Measurements from ENCODE around the gene CDK6. TPM values are rescaled to one million over a fixed set of nuclear protein-coding genes. Genes with fewer than 3 reads are reported as not detected.

The CDK6 gene
- total RNA-seq, 2 donors from 2014 or later, result 28.5 to 36.6 TPM

- peak overlapping the region; percentile 5 for H3K27ac Mint-ChIP-seq
- DNase-seq, result no peak
- Histone ChIP-seq H3K9me3 (ENCODE audit: control insufficient read depth, low read length) (no peaks in the 10 kb centered on the region), H3K27ac (ENCODE audit: low read depth, low read length) (no peak overlapping the region), H3K36me3 (ENCODE audit: control insufficient read depth, insufficient read depth, low read length) (peaks cover 18% of the 10 kb centered on the region), H3K9ac (ENCODE audit: extremely low read depth, low read length, poor library complexity, severe bottlenecking) (no peak overlapping the region), H3K4me3 (ENCODE audit: low read length) (no peak overlapping the region), H3K4me1 (ENCODE audit: control insufficient read depth, insufficient read depth, low read length) (peaks cover 10% of the 10 kb centered on the region), H3K27me3 (ENCODE audit: control insufficient read depth, insufficient read depth, low read length, poor library complexity, severe bottlenecking) (no peaks in the 10 kb centered on the region)
- H3K27me3 Mint-ChIP-seq (ENCODE audit: insufficient read depth), result no peaks in the 10 kb centered on the region
- H3K9me3 Mint-ChIP-seq, result no peaks in the 10 kb centered on the region
- no peak for TF ChIP-seq CTCF (conservative IDR thresholded peaks at IDR 0.05)
- H3K4me1 Mint-ChIP-seq, result peaks cover 50% of the 10 kb centered on the region
- 88 to 94% methylated on average over 3 of the region's 3 CpGs for WGBS, 2 experiments (ENCODE audit: insufficient coverage in 1 of 2, insufficient read length in 1 of 2)
- no peaks in the 10 kb centered on the region for H3K36me3 Mint-ChIP-seq (ENCODE audit: low read depth)
- no peak overlapping the region for H3K4me3 Mint-ChIP-seq
Measured at GRCh38 chr7:92766461-92767003, 69.8 kb downstream of the CDK6 start.

GRCh38 chr7:92765725-92766124 is 70.6 kb downstream of the CDK6 start:
- TF ChIP-seq CTCF (conservative IDR thresholded peaks at IDR 0.05), result no peak
- Histone ChIP-seq H3K9me3 (ENCODE audit: control insufficient read depth, low read length) (no peaks in the 10 kb centered on the region), H3K4me1 (ENCODE audit: control insufficient read depth, insufficient read depth, low read length) (peaks cover 10% of the 10 kb centered on the region), H3K27ac (ENCODE audit: low read depth, low read length) (no peak overlapping the region), H3K9ac (ENCODE audit: extremely low read depth, low read length, poor library complexity, severe bottlenecking) (no peak overlapping the region), H3K36me3 (ENCODE audit: control insufficient read depth, insufficient read depth, low read length) (peaks cover 15% of the 10 kb centered on the region), H3K27me3 (ENCODE audit: control insufficient read depth, insufficient read depth, low read length, poor library complexity, severe bottlenecking) (no peaks in the 10 kb centered on the region), H3K4me3 (ENCODE audit: low read length) (no peak overlapping the region)
- H3K27me3 Mint-ChIP-seq (ENCODE audit: insufficient read depth), result no peaks in the 10 kb centered on the region
- no peaks in the 10 kb centered on the region for H3K9me3 Mint-ChIP-seq
- DNase-seq, result no peak
- H3K27ac Mint-ChIP-seq, result no peak overlapping the region
- no peaks in the 10 kb centered on the region for H3K36me3 Mint-ChIP-seq (ENCODE audit: low read depth)
- H3K4me1 Mint-ChIP-seq, result peaks cover 50% of the 10 kb centered on the region
- WGBS, 2 experiments (ENCODE audit: insufficient coverage in 1 of 2, insufficient read length in 1 of 2), result 86 to 100% methylated on average over 1 to 3 of the region's 3 CpGs
- H3K4me3 Mint-ChIP-seq, result no peak overlapping the region

GRCh38 chr7:92763636-92764423 is 72.5 kb downstream of the CDK6 start:
- H3K27me3 ChIP-seq (ENCODE audit: control insufficient read depth, insufficient read depth, low read length, poor library complexity, severe bottlenecking), result no peaks in the 10 kb centered on the region
- DNase-seq, result peak; percentile 88
- H3K27me3 Mint-ChIP-seq (ENCODE audit: insufficient read depth), result no peaks in the 10 kb centered on the region
- peak; percentile 23 for TF ChIP-seq CTCF (conservative IDR thresholded peaks at IDR 0.05)
- no peak overlapping the region for H3K27ac ChIP-seq (ENCODE audit: low read depth, low read length)
- H3K9me3 Mint-ChIP-seq, result no peaks in the 10 kb centered on the region
- H3K4me3 Mint-ChIP-seq, result no peak overlapping the region
- H3K9ac ChIP-seq (ENCODE audit: extremely low read depth, low read length, poor library complexity, severe bottlenecking), result no peak overlapping the region
- H3K4me3 ChIP-seq (ENCODE audit: low read length), result peak overlapping the region; percentile 16
- WGBS, 2 experiments (ENCODE audit: insufficient coverage in 1 of 2, insufficient read length in 1 of 2), result 37 to 48% methylated on average over 2 to 4 of the region's 4 CpGs
- no peaks in the 10 kb centered on the region for H3K9me3 ChIP-seq (ENCODE audit: control insufficient read depth, low read length)
- peaks cover 14% of the 10 kb centered on the region for H3K4me1 ChIP-seq (ENCODE audit: control insufficient read depth, insufficient read depth, low read length)
- H3K4me1 Mint-ChIP-seq, result peaks cover 55% of the 10 kb centered on the region
- peak overlapping the region; percentile 77 for H3K27ac Mint-ChIP-seq
- peaks cover 11% of the 10 kb centered on the region for H3K36me3 ChIP-seq (ENCODE audit: control insufficient read depth, insufficient read depth, low read length)
- H3K36me3 Mint-ChIP-seq (ENCODE audit: low read depth), result no peaks in the 10 kb centered on the region
